Bronchial epithelial cell (primary cell): ENCODE results near the gene CUEDC1. TPM values are rescaled to one million over a fixed set of nuclear protein-coding genes. Genes with fewer than 3 reads are reported as not detected.

Experiments used
- DNase-seq: peaks from one replicate; pipeline ENCODE4 v3.0.0-alpha.2; 2010; ENCODE audit warnings: low read depth
- FAIRE-seq: peaks from 2 replicates; lab custom pipeline; 2011; peaks lifted over from hg19 to GRCh38; lab: Jason Lieb, UNC
- H3K27me3 ChIP-seq: 2 replicates; pipeline ENCODE4 v1.5.1; 2011; ENCODE audit warnings: low read length; ENCODE audit not compliant: control insufficient read depth, insufficient read depth
- H3K36me3 ChIP-seq: 2 replicates; pipeline ENCODE4 v1.5.1; 2011; ENCODE audit warnings: low read length; ENCODE audit not compliant: control insufficient read depth, insufficient read depth
- H3K4me3 ChIP-seq: 2 replicates; pipeline ENCODE4 v1.5.1; 2011; ENCODE audit warnings: mild to moderate bottlenecking, low read depth, low read length, control low read depth
- total RNA-seq: library from RNA; depleted of rRNA; stranded (reverse); fragments of >200 nt; gene quantifications from 2 replicates; pipeline ENCODE4 v1.2.1, GENCODE V29; 2014
- TF ChIP-seq, protein P1 (sequence below): IDR thresholded peaks from 2 replicates; pipeline ENCODE4 v1.5.1; 2011; ENCODE audit warnings: mild to moderate bottlenecking, moderate library complexity, low read length, control low read depth, inconsistent platforms; ENCODE audit not compliant: insufficient read depth, severe bottlenecking

The CUEDC1 gene
- total RNA-seq, 1 donor from 2014 or later: 3.4 TPM

DNA sequence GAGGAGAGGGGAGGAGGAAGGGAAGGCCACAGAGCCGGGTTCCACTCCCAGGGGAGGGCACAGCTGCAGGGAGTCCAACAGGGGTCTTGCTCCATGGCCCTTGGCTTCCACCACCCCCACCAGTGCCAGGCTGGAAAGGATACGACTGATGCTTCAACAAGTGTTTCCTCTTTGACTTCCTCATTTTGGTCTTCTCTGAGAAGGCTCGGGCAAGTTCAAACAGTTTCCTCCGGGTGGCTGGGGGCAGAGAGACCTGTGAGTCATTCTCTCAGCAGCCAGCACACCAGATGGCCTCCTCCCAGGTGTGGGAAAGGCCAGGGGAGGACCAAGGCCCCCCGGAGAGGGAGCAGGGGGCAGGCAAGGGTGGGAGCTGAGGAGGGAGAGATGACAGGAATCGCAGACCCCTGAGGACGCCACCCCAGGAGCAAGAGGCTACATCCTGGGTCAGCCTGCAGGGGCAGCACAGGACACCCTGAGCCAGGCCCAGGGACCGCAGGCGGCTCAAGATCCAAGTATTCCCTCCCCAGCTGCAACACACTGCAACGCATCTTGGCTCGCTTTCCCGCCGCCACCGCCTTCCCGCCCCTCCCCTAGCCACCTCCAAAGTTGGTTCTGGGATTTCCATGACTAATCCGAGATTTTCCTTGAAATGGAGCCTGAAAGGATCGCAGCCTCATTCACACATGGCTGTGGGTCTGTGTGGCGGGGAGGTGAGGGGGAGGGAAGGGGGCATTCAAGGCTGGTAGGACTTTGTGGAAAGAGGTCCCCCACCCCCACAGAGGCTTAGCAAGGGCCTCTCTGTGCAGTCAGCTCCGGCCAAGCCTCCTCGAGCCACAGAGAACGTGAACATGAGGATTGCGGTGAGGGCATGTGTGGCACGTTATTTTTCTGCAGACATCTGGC, 87.0 kb downstream of the CUEDC1 start:
- DNase-seq (peak; percentile 94), FAIRE-seq (peak; percentile 83)
- no peaks in the 10 kb centered on the region for H3K27me3 ChIP-seq
- TF ChIP-seq, protein P1, sequence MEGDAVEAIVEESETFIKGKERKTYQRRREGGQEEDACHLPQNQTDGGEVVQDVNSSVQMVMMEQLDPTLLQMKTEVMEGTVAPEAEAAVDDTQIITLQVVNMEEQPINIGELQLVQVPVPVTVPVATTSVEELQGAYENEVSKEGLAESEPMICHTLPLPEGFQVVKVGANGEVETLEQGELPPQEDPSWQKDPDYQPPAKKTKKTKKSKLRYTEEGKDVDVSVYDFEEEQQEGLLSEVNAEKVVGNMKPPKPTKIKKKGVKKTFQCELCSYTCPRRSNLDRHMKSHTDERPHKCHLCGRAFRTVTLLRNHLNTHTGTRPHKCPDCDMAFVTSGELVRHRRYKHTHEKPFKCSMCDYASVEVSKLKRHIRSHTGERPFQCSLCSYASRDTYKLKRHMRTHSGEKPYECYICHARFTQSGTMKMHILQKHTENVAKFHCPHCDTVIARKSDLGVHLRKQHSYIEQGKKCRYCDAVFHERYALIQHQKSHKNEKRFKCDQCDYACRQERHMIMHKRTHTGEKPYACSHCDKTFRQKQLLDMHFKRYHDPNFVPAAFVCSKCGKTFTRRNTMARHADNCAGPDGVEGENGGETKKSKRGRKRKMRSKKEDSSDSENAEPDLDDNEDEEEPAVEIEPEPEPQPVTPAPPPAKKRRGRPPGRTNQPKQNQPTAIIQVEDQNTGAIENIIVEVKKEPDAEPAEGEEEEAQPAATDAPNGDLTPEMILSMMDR: peak; percentile 43
- H3K36me3 ChIP-seq: peaks cover 4% of the 10 kb centered on the region
- no peak overlapping the region for H3K4me3 ChIP-seq

DNA sequence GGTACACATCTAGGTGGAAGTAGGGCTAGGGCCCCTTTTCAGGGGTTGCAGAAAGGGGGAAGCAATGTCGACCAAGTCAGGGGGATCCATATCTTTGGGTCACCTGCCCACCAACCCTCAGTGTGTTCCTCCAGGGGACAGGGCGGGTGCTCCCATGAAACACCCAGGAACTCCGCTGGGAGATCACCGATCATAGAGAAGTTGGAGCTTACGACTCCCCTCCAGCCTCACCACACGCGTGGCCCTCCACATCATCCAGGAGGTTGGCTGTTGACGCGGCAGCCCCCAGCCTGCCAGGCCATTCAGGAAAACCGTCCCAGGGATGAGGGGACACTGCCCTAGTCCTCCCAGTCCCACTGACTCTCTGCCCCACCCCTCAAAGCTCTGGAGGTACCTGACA, 88.1 kb downstream of the CUEDC1 start:
- FAIRE-seq: no peak
- TF ChIP-seq, protein P1: no peak
- H3K36me3 ChIP-seq: peaks cover 4% of the 10 kb centered on the region
- no peak overlapping the region for H3K4me3 ChIP-seq
- H3K27me3 ChIP-seq: no peaks in the 10 kb centered on the region
- DNase-seq: no peak

DNA sequence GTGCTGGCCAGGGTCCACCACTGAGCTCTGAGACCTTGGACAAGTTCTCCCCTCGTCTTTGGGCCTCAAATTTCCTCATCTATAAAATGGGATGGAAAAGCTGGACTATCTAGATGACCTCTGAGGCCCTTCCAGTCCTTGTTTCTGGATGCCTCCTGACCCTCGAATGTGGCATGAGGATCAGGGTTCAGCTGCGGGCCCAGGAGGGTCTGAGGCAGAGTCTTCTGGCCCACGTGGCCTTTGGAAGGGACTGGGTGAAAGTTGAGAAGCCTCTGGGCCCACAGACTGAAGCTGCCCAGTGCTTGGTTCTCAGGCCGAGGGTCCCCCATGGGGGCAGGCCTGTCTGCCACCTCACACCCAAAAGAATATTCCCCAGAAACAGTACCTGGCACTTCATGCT, 88.5 kb downstream of the CUEDC1 start:
- no peak for DNase-seq
- TF ChIP-seq, protein P1: no peak
- H3K4me3 ChIP-seq: no peak overlapping the region
- peaks cover 4% of the 10 kb centered on the region for H3K36me3 ChIP-seq
- no peak for FAIRE-seq
- H3K27me3 ChIP-seq: no peaks in the 10 kb centered on the region

DNA sequence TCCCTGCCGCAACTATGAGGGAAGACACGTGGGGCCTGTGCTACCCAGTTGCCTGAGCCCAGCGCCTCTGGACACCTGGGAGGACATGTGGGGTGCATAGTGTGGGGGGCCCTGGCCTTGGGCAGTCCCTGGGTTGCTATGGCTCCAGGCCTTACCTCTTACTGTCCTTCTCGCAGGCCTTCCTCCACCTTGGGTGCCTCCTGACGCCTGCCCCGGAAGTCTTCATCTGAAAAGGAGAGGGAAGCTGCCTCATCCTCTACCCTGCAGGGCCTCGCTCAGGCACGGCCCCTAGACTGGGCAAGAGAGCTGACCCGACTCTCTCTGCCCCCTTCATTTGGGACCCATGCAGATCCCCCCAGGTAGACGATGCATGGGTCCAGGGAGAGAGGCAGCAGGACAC, 88.9 kb downstream of the CUEDC1 start:
- Histone ChIP-seq H3K36me3 (peaks cover 4% of the 10 kb centered on the region), H3K4me3 (no peak overlapping the region), H3K27me3 (no peaks in the 10 kb centered on the region)
- DNase-seq (no peak), FAIRE-seq (no peak)
- TF ChIP-seq, protein P1: no peak

DNA sequence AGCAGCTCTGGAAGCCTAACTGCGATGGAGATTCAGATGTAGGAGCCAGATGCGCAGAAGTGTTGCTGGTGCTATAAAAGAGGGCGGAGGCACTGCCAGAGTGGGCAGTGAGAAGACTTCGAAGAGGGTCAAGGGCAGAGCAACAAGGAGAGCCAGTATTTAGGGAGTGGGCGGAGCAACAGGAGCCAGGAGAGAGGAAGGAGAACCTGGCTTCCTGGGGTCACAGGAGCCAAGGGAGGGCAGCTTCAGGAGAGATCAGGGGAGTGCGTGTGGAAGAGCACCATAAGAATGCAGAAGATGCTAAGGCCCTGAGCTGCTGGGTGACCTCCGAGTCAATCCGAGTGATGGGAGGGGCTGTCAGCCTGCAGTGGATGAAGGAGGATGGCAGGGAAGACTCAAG, 90.9 kb downstream of the CUEDC1 start:
- H3K4me3 ChIP-seq: no peak overlapping the region
- DNase-seq (no peak), FAIRE-seq (no peak)
- peaks cover 4% of the 10 kb centered on the region for H3K36me3 ChIP-seq
- TF ChIP-seq, protein P1: no peak
- no peaks in the 10 kb centered on the region for H3K27me3 ChIP-seq
